Keratinocyte (primary cell): ENCODE results near the gene ZBTB11.

ENCODE experiments used
- EZH2 ChIP-seq: IDR thresholded peaks from one replicate; pipeline ENCODE4 v1.6.1; 2012; ENCODE audit warnings: inconsistent platforms, mild to moderate bottlenecking, low read length, moderate library complexity
- TF ChIP-seq, protein P1 (sequence below), 3 experiments: IDR thresholded peaks in 1 of 3; conservative IDR thresholded peaks in 1 of 3; optimal IDR thresholded peaks in 1 of 3; 2 replicates in 2 of 3; 3 replicates in 1 of 3; pipeline versions ENCODE3 to v1.5.1; 2011; ENCODE audit warnings: low read length in 3 of 3, mild to moderate bottlenecking in 3 of 3, moderate library complexity in 2 of 3, control low read depth in 1 of 3, inconsistent platforms in 1 of 3; ENCODE audit not compliant: insufficient read depth in 2 of 3; ENCODE audit errors: extremely low read depth in 1 of 3

DNA sequence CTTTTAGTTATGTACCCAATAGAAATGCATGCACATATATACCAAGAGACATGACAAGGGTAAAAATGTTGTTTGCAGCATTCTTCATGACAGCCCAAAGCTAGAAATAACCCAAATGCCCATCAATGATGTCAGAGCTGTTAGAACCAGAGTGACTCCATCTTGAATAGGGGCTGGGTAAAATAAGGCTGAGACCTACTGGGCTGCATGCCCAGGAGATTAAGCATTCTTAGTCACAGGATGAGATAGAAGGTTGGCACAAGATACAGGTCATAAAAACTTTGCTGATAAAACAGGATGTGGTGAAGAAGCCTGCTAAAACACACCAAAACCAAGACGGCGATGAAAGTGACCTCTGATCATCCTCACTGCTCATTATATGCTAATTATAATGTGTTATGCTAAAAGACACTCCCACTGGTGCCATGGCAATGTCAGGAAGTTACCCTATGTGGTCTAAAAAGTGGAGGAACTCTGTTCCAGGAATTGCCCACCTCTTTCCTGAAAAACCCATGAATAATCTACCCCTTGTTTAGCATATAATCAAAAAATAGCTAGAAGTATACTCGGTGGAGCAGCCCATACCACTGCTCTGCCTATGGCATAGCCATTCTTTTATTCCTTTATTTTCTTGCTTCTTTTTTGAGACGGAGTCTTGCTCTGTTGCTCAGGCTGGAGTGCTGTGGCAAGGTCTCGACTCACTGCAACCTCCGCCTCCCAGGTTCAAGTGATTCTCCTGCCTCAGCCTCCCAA lies 32.9 kb downstream of the ZBTB11 start:
- TF ChIP-seq, protein P1, sequence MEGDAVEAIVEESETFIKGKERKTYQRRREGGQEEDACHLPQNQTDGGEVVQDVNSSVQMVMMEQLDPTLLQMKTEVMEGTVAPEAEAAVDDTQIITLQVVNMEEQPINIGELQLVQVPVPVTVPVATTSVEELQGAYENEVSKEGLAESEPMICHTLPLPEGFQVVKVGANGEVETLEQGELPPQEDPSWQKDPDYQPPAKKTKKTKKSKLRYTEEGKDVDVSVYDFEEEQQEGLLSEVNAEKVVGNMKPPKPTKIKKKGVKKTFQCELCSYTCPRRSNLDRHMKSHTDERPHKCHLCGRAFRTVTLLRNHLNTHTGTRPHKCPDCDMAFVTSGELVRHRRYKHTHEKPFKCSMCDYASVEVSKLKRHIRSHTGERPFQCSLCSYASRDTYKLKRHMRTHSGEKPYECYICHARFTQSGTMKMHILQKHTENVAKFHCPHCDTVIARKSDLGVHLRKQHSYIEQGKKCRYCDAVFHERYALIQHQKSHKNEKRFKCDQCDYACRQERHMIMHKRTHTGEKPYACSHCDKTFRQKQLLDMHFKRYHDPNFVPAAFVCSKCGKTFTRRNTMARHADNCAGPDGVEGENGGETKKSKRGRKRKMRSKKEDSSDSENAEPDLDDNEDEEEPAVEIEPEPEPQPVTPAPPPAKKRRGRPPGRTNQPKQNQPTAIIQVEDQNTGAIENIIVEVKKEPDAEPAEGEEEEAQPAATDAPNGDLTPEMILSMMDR (optimal IDR thresholded peaks at IDR 0.05 in 1 of 3, IDR thresholded peaks at IDR 0.05 in 1 of 3, conservative IDR thresholded peaks at IDR 0.05 in 1 of 3; ENCODE audit: extremely low read depth in 1 of 3, insufficient read depth in 2 of 3, low read length in 3 of 3) = no peak
- TF ChIP-seq EZH2 = no peak
